NOMO-1 treated with DMSO at 0.1 percent for 48 hours (cell line): ENCODE data around the gene CLCNKA.
"Not testable (repeated sequence)": the region's sequence is repeated elsewhere in the genome, so short reads cannot be mapped to it uniquely, and the experiment has no call there.

Source experiments
- DNase-seq: peaks from one replicate; lab custom pipeline; 2025; ENCODE audit not compliant: unreplicated experiment; lab: John Stamatoyannopoulos, UW

Gene CLCNKA

GRCh38 chr1:16061989-16062686, 40.3 kb downstream of the CLCNKA start:
- not testable (repeated sequence) for DNase-seq

DNA sequence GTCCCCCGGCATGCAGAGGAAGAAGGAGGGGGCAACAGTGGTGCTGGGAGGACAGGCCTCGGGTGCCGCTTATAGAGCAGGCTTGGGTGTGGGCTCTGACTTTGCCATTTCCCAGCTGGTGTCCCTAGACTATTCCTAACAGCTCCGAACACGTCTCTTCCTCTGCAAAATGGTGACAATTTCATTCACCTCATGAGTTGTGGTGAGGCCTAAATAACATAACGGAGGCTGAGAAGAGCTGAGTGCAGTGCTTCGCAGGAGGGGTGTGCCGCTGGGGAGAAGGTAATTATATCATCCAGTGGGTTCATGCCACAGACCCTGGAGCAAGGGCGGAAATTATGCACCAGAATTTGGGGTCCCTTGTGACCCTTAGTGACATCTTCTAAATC, 40.8 kb downstream of the CLCNKA start:
- DNase-seq, result not testable (repeated sequence)

- DNase-seq, result no peak
Observed at GRCh38 chr1:16063226-16063829, 41.5 kb downstream of the CLCNKA start.

DNA sequence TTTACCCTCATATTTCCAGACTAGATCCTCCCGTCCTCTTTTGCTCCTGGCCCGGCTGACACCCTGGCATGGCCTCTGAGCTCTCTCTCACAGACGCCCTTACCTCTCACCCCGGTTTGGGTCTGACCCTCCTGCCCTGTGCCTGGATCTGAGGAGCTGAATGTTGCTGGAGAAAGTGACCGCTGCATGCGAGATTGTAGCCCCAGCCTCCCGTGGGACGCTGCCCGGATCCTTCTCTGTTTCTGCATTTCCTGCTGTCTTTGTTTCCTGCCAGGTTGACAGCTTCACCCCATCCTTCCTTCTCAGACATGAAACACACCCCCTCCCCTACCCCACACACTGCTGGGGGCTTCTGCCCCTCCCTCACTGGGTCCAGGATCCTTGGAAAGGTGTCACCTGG, 42.1 kb downstream of the CLCNKA start:
- no peak for DNase-seq

GRCh38 chr1:16064536-16065268, 42.9 kb downstream of the CLCNKA start:
- no peak for DNase-seq

DNA sequence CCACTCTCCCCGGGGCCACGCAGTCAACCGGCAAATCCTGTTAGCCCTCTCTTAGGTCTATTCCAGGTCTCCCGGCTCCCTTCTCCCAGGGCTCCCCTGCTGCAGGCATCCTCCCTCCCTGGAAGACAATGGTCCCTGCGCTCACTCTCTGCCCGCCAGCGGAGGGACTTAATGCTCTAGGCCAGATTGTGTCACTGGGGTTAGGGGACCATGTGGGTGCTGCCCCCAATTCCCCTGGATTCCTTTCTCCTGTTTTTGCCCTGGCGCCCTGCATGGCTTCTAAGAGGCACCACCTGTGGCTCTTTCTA, 43.4 kb downstream of the CLCNKA start:
- no peak for DNase-seq

- DNase-seq, result no peak
Observed at GRCh38 chr1:16066245-16066644, 44.4 kb downstream of the CLCNKA start.

GRCh38 chr1:16067127-16067768, 45.4 kb downstream of the CLCNKA start:
- no peak for DNase-seq

DNA sequence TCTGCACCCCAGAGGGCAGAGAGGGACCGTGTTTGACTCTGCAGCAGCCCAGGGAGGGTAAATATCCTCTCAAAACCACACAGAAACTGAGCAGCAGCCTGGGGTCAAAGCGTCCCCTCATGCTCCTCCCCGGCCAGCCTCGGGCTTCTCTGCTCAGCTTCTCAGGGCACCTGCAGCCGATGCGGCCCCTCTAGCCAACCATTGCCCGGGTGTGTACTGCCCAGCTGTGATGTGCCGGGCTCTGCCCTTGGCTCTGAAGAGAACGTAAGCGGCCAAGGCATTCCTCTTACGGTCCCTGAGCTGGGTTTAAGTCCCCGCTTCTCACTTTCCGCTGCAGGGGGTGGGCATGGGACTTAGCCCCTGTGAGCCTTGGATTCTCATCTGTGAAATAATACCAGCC, 46.1 kb downstream of the CLCNKA start:
- no peak for DNase-seq

DNA sequence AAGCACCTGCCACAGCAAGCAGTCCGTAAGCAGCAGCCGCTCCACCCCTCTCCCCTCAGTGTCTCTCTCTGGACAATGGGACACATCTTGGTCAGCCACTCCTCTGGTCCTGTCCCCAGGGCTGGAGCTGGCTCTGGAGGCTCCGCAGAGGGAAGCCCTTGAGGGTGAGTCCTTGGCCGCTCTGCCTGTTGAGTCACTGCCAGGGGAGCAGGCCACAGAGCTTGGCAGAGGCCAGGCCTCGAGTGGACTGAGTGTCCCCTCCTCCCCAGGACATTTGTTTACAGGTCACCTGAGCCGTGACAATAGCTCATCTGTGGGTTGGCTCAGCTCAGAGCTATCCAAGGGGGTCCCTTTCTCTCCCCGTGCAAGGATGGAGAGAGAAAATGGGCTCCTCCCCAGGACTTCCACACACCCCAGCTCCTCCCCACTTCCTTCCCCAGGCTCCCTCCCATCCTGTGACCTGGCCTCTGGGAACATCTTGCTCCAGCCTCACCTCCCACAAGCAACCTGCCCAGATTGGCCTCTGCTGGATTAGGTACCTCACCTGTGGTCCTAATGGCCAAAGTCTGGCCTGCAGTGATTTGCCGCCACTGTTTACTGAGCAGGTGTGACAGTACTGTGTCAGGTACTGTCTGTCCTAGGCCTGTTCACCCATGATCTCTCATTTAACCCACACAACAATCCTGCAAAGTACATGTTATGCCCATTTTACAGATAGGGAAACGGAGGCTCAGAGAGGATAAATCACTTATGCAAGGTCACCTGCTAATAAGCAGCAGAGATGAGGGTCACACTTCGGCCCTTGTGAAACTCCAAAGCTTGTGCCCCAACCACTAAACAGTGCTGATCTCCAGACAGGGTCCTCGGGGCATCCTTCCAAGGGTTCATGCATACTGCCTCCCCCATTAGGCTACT, 46.8 kb downstream of the CLCNKA start:
- DNase-seq, result no peak

DNA sequence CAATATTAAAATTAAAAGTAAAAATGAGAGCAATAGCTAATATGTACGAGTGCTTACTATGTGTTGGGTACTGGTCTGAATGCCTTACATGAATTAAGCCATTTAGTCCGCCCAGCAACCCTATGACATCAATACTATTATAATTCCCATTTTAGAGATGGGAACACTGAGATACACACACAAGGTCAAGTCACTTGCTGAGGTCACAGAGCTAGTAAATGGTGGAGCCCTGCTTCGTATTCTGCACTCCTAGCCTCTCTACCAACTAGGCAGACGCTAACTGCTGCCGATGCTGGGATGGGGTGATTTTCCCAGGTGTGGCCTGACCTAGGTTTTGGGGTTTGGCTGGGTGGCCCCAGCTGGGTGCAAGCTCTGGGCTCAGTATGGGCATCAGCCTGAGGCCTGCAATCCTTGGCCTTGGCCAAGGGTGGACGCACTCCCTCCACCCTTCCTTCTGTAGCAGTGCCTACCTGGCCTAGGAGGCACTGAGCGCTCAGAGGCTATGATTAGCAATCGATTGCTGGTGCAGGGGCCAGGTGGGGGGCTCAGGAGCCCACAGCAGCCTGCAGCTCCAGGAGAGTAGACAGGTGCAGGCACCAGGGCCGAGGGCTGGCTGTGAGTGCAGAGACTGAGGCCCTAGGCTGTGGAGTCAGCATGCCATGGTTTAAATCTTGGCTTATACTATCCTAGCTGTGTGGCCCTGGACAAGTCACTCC, 49.0 kb downstream of the CLCNKA start:
- DNase-seq, result no peak

DNA sequence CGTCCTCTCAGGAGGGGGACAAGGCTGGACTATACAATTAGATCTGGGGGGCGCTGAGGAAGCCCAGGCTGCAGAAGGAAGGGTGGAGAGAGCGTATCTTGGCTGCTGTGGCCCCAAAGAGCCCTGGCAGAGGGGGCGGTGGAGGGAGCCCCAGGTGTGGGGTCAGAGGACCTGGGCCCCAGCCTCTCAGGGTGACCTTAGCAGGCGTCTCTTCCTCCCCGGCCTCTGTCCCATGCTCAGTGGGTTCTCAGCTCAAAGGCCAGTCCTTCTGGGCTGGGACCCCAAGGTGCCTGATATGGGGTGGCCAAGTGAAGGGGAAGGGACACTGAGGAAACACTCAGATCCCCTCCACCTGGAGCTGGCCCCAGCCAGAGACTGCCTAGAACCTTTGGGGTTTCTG, 49.8 kb downstream of the CLCNKA start:
- DNase-seq, result no peak

GRCh38 chr1:16072095-16072494, 50.3 kb downstream of the CLCNKA start:
- DNase-seq, result no peak

GRCh38 chr1:16072616-16073484, 51.0 kb downstream of the CLCNKA start:
- no peak for DNase-seq

DNA sequence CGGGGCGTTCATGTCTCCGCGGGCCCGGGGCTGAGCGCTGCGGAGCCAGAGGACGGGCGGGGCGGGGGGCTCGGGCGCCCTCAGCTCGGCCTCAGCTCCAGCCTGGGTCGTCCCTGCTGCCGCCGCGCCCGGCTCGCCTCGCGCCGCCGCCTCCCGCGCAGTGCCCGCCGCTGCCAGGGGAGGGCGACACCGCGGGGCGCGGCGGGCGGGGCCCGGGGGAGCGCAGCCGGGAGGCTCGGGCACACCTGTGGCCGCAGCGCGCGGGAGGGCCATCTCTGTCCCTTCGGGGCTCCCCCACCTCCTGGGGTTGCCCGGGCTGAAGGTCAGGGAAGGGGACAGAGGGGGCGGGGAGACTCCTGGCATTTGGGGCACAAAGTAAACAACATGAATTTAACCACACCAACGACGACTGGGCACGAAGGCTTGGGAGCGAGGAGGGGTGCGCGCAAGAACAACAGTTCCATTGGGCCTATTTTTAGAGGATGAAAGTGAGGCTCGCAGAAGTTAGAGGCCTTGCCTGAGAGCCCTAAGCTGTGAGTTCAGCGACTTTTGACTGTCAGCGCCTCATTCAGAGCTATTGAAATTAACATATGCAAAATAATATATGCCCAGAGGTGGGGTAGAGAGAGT, 51.8 kb downstream of the CLCNKA start, which contains the start of gene FAM131C:
TSS of gene FAM131C (minus strand) at position 162 of the 630 bp plus-strand sequence. CDS start 209 bp downstream, outside the sequence.
- no peak for DNase-seq

- no peak for DNase-seq
Observed at GRCh38 chr1:16074217-16074616, 52.4 kb downstream of the CLCNKA start.

- no peak for DNase-seq
Observed at GRCh38 chr1:16075337-16076030, 53.6 kb downstream of the CLCNKA start.
